Right lung (tissue), 5 donors: Measurements from ENCODE around the gene MUCL3. TPM values are rescaled to one million over a fixed set of nuclear protein-coding genes. Genes with fewer than 3 reads are reported as not detected.
"Not testable (repeated sequence)": the region's sequence is repeated elsewhere in the genome, so short reads cannot be mapped to it uniquely, and the experiment has no call there.

Source experiments
- DNase-seq, 2 donors: peaks; one replicate each; pipeline ENCODE4 v3.0.0-alpha.2; 2013
- polyA plus RNA-seq, 5 donors: library from polyadenylated mRNA; unstranded; fragments of 120-200 nt; gene quantifications; one replicate each; pipeline versions ENCODE4 v1.2.1 to v1.2.3, GENCODE V29; 2013; ENCODE audit warnings: inconsistent platforms in 1 of 5, low replicate concordance in 1 of 5; ENCODE audit not compliant: insufficient read length in 5 of 5, insufficient read depth in 1 of 5

The MUCL3 gene
- polyA plus RNA-seq, 5 donors: 0.09 to 0.22 (median 0.10) TPM

DNA sequence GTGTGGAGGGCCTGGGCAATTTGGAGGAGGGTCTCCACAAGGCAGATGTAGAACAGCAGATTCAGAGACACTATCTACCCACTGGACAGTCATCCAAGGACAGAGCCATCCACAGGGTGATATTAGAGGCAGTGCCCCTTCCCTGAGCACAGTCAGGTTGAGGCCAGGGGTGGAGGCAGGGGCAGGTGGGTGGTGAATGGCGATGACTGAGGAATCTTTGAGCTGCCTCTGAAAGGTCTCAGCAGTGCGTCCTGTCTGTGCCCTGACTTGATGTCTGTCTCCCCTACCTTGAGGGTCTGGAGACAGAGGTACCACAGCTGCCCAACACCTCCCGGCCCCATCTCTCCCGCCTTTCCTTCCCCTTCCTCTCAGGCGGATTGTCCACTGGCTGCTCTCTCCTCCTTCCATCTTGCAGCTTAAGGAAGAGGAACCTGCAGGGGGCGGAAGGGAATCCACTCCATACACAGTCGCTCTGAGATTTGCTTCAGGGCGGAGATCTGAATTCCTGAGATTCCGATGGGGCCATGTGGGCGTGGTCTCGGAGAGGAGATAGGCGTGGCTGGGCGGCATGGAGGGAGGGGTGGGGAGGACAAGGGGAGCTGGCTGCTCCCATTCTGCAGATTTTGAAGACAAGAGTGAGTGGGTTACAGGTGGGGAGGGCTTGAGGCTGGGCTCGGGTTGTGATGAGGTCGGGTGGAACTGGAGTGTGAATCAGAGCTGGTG is 1.7 kb downstream of the MUCL3 start:
- DNase-seq: peak; percentile 42

DNA sequence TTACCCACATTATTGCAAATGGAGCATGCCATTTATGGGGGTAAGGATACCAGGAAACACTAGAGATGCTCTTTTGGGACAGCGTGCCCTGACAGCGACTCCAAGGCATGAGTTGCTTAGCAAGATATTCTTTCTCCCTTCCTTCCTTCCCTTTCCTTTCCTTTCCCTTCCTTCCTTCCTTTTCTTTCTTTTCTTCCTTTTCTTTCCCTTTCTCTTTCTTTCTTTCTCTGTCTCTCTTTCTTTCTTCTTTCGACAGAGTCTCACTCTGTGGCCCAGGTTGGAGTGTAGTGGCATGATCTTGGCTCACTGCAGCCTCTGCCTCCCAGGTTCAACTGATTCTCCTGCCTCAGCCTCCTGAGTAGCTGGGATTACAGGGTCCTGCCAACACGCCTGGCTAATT is 3.3 kb downstream of the MUCL3 start:
- no peak for DNase-seq

DNA sequence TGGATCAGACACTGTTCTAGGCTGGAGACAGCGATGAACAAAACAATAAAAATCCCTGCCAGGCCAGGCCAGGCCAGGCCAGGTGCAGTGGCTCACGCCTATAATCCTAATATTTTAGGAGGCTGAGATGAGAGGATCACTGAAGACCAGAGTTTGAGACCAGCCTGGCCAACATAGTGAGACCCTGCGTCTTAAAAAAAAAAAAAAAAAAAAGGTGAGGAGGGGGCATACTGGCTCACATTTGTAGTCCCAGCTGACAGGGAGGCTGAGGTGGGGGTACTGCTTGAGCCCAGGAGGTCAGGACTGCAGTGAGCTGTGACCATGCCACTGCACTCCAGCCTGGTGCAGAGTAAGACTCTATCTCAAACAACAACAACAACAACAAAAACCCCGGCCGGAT is 4.5 kb downstream of the MUCL3 start:
- DNase-seq: no peak

DNA sequence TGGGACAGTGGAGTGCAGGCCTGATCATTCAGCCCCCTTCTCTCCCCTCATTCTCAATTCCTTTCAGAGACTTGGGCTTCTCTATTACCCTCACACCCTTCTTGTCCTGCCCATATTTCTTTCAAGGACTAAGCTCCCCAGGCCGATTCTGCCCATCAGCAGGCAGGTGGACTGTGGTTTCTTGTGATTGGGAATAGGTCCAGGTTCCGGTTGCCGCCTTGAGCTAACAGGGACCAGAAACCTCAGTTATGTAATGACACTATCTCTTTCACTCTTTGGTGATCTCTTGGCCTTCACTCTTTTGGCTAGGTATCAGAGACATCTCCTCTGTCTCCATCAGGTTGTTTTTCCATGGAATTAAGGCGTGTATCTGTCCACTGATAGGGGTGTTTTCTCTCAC is 6.5 kb downstream of the MUCL3 start:
- DNase-seq: no peak

DNA sequence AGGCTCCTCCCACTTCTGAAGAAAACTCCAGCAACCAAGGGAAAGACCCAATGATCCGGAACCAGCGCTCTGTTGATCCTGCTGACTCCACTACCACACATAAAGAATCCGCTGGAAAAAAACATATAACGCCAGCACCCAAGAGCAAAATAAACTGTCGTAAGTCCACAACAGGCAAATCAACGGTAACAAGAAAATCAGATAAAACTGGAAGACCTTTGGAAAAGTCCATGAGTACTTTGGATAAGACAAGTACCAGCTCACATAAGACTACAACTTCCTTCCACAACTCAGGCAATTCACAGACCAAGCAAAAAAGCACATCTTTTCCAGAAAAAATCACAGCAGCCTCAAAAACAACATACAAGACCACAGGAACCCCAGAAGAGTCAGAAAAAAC is 8.0 kb downstream of the MUCL3 start:
- DNase-seq: no peak

DNA sequence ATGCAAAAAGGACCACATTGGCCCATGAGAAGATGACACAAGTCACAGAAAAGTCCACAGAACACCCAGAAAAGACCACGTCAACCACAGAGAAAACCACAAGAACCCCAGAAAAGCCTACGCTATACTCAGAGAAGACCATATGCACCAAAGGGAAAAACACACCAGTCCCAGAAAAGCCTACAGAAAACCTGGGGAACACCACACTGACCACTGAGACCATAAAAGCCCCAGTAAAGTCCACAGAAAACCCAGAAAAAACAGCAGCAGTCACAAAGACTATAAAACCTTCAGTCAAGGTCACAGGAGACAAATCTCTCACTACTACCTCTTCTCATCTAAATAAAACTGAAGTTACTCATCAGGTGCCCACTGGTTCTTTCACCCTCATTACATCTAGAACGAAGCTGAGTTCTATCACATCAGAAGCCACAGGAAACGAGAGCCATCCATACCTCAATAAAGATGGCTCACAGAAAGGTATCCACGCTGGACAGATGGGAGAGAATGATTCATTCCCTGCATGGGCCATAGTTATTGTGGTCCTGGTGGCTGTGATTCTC is 11.2 kb downstream of the MUCL3 start:
- no peak for DNase-seq

DNA sequence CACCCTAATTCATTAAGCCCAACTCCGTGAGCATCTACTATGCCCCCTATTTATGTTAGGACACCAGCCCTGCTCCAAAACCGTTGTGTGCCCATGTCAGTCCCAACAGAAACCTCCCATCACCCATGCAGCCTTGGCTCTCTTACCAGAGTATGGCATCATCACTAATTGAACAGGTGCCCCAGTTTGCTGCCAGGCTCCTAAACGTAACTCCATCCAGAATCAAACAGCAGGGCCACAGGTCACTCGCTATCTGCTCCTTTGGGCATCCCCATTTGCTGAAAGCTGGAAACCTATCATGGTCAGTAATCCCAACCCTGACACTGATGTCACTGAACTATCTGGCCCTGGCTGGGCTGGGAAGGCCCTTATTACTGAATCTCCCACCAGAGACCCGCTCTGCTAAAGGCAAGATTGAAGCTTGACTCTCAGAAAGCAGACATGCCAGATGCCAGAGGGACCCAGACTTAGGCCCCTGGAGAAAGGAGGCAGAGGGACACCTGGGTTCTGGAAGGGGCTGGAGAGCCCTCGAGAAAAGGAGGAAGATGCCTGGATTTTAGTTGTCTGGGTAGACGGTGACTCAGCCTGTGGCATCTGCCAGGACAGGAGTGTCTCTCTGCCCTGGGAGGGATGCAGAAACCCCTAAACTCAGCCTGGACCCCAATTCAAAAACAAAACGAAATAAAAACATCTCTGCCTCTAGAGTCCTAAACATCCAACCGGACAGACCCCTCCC is 14.0 kb downstream of the MUCL3 start:
- DNase-seq: no peak

DNA sequence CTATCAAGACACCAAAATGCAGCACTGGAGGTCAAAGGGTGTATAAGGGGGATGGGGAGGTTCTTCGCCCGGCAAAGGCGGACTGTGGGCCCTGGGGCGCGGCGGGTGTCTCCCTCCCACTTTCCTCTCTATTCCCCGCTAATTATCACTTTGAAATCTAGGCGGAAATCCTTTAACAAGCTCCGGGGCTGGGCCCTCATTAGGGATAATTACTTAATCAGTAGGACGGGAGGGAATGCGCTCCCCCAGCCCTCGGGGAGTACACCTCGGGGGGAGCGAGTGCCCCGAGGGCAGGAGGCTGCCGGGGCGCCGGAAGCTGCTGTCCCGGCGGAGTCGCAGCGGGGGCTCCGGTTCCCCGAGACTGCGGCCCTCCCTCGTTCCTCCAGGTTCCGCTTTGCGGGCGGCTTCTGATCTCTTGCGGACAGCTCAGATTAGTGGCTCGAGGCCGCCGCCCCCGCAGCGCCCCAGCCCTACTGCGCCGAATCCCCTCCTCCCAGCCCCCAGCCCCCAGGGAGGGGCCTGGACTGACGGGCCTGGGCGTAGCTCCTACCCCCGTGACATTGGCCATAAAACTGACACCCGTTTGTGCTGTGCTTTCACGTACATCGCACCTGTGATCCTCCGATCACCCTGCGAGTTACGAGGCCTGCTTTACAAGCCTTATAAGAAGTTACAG is 14.7 kb downstream of the MUCL3 start:
- peak; percentile 22 to 45 for DNase-seq

DNA sequence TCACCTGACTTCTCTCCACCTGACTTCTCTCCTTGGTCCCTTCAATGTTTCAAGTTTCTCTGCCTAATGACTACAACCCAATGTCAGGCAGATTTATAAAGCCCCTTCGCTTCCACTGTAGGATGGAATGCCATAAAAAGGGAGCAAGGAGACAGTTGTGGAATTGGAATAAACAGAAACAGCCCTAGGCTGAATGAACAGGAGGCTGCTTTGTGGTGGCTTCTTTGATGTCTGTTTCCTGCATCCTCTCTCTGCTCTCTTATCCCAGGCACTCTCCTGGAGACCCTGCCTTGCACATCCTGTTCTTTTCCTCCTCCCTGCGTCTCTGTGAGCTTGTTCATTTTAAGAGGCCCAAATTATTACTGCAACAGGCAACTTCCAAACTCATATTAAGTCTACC is 16.9 kb downstream of the MUCL3 start:
- DNase-seq: no peak

DNA sequence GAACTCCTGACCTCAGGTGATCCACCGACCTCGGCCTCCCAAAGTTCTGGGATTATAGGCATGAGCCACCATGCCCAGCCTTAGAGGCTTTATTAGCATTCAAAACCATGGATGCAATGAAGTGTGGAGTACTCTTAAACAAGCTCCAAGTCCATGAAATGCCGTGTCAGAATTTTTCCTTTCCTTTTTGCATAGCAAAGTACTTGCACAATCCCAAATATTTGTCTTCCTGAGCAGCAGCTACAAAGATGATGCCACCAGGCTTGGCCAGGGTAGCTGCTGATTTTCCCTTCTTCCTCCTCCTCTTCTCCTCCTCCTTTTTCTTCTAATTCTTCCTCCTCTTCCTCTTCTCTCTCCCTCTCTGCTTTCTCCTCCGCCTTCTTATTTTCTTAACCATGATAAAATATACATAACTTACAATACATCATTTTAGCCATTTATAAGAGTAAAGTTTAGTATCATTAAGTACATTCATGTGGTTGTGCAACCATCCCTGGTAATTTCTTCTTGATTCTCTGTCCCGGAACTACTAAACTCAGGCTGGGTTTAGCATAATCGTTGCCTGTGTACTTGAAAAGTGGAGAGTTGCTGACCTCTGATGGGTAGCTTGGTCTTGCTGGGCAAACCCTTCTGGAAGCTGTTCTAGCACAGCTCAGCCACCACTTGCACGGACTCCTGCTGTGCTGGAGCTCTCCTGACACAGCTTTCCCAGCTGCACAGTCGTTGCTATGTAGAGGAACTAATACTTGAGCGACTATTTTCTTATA is 20.3 kb downstream of the MUCL3 start:
- DNase-seq: no peak

DNA sequence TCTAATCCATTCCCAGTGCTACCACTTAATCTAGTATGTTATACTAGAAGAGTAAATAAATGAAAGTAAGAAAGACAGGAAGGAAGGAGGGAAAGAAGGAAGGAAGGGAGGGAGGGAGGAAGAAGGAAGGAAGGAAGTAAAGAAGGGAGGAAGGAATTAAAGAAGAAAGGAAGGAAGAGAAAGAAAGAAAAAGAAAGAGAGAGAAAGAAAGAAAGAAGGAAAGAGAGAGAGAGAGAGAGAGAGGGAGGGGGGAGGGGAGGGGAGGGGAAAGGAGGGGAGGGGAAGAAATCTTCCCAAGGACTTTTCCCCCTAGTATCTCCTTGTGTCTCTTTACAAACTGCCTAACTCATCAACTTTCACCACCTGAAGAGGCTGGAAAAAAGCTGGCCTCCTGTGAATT is 21.9 kb downstream of the MUCL3 start:
- DNase-seq: no peak

DNA sequence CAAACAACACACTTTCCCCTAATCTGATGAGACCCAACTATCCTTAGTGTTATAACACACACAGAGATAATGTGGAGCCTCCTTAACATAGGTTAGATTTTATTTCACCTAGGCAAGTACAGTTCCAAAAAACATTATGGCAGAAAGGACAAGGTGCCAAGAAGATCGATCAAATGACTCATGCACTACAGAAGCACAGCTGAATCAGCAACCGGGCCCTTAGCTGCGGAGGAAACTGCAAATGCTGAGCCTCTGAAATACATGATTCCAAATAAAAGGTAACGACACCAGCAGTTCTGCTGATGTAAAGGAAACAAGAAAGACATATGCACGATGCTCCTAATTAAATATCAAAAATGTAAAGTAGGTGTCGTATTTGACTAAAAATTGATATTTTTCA is 22.9 kb downstream of the MUCL3 start:
- DNase-seq: no peak

DNA sequence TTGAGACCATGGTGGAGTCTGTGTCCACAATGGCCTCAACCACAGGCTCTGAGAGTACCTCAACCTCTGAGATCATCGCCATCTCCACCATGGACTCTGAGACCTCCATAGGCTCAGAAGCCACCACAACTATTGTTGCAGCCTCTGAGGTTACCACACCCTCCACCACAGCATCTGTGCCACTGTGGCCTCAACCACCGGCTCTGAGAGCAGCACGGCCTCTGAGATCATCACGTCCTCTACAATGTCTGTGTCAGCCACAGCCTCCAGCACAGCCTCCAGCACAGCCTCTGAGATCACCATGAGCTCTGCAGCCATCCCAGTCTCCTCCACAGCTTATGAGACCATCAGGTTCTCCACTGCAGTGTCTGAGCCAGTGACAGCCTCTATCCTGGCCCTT is 23.3 kb downstream of the MUCL3 start:
- DNase-seq: no peak

DNA sequence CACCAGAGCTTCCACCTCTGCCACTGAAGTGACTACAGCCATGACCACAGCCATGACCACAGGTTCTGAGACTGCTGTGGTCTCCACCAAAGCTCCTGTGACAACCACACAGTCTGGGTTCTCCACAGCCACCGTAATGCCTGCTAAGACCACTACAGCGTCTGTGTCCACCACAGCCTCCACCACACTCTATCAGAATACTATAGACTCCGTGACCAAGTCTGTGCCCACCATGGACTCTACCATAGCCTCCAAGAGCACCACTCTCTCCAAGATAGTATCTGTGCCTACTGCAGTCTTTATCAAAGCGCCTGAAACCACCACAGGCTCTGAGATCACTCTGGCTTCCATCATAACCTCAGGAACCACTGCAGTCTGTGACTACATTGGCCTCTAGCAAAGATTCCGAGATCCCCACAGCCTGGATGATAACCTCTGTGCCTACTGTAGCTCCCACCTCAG is 24.4 kb downstream of the MUCL3 start:
- no peak for DNase-seq

DNA sequence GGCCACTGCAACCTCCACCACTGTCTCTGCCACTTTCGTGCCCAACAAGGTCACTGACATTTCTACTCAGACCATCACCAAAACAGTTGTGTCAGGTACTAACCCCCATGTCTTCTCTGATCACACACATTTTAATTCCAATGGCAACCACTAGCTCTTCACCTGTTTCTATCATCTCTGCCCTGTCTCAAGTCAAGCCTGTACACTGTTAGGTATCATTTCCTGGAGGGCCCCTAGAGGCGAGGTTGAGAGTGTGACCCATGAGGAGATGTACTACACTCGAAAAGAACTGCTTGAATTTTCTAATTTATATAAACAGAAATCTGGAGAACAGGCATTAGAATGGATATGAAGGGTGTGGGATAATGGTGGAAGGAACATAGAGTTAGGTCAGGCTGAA is 25.4 kb downstream of the MUCL3 start:
- DNase-seq: no peak

DNA sequence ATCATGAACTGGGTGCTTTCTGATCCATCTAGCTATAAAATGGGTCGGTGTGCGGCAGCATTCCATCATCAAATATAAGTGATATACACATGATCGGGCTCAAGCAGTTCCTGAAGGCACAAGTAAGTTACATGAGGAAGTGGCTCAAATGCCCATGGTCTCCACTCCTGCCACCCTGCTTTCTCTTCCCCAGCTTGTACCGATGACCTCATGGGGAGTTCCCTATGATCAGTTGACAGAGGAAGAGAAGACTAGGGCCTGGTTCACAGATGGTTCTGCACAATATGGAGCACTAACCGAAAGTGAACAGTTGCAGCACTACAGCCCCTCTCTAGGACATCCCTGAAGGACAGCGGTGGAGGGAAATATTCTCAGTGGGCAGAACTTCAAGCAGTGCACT is 28.4 kb downstream of the MUCL3 start:
- not testable (repeated sequence) for DNase-seq

DNA sequence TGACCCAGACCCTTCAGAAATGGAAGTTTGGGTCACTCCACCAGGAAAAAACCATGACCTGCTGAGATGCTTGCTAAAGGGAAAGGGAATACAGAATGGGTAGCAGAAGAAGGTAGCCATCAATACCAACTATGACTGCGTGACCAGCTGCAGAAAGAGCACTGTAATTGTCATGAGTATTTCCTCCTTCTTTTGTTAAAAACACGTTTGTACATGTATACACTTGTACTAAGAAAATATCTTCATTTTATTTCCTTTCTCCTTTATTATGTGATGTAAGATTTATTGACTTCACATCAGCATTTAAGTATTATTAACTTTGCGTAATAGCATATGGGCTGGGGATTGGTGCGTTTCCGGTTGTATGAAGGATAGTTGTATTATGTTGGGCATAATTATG is 30.2 kb downstream of the MUCL3 start:
- no peak for DNase-seq

DNA sequence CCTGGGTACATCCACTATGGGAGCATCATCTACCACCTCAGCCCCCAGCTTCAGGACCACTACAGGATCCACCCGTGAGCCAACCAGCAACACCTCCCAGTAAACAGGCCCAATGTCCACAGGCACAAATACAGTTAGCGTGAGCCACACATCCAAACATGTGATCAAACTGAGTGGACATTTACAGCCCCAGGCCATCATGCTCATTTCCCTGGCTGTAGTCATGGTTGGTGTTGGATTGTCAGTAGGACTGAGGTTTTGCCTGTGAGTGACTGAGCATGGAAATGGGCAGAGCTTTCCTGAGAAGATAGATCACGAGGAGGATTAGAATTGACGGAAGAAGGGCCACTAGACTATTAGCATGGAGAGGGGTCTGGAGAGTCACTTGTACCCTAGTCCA is 32.0 kb downstream of the MUCL3 start:
- no peak for DNase-seq

DNA sequence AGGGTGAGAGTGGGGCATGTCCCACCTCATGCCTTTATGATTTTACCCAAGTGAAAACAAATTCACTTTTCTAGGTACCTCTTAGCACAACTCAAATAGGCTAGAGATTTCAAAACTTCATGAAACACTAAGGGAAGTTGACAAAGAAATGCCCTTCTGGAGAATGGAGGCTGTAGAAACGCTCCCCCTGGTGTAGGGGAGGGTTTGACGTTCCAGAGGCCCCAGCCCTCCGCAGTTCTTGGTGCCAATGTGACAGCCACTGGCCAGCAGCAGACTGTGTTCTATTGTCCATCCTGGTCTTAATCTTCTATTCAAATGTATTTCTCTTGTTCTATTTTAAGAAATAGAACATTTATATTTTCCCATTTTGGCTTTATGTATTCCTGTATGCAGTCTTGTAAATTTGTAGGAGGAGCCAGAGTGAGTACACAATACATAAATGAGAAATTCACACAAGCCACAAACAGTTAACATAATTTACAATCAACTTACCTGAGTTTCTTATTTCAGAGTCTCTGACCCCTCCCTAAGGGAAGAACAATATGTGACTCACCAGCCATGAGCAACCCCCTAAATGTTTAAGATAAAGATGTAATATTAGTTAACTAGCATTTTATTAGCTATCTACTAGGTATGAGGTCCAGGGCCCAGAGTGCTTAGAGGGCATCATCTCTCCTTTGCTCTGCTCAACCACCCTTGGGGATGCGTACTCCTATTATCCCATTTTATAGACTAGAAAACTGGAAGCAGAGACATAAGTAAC is 33.9 kb downstream of the MUCL3 start:
- DNase-seq: no peak

DNA sequence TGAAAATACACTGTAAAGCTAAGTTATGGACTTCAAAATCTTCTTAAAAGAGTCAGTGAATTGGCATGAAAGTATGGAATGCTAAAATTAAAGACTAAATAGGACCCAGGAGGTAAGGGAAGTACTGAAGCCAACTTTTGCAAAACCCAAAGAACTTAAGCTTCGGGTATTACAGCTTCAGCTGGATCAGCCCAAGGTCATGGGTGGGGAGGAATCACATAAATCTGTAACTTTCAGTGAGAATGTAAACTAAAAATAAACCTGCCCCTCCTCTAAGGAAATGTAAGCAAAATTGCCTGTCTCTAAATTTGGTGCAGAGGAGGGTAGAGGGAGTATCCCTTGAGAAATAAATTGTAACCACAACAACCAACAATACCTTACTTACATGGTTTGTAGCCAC is 38.4 kb downstream of the MUCL3 start:
- DNase-seq: no peak

DNA sequence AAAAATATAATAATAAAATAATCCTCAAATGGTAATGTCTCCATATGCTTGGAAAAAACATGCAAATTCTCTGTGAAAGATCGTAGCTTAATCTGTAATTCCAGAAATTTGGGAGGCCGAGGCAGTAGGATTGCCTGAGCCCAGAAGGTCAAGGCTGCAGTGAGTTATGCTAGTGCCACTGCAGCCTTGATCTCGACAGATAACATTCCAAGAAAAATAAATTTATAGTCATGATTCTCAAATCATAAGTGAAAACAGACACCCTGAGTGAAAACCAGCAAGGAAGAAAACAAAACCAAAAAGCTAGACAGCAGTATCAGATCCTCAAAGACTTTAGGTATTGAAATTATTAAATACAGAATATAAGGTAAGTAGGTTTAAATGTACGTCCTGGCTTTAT is 38.9 kb downstream of the MUCL3 start:
- no peak for DNase-seq
